Neural progenitor cell (in vitro differentiated cells): ENCODE data around the gene GDPD4.

Experiments used
- CTCF ChIP-seq: fragments of 200-600 bp; sonication (generic); IDR thresholded peaks from 2 replicates; pipeline ENCODE4 v1.5.1; 2017; ENCODE audit warnings: antibody characterized with exemption, mild to moderate bottlenecking
- EZH2 ChIP-seq: fragments of 200-600 bp; sonication (generic); IDR thresholded peaks from 2 replicates; pipeline ENCODE4 v1.6.1; 2017; ENCODE audit warnings: antibody characterized with exemption, mild to moderate bottlenecking, moderate library complexity

GRCh38 chr11:77172666-77172982 is 128.9 kb downstream of the GDPD4 start:
- TF ChIP-seq EZH2 (no peak), CTCF (no peak)
